B cell (primary cell): ENCODE measurements around the gene MMP23B.

Source experiments
- CTCF ChIP-seq: fragments of 200-600 bp; IDR thresholded peaks from one replicate; pipeline ENCODE4 v1.8.0; 2022; ENCODE audit warnings: antibody characterized with exemption, mild to moderate bottlenecking
- EZH2 ChIP-seq: IDR thresholded peaks from 2 replicates; pipeline ENCODE4 v1.6.1; 2012; ENCODE audit warnings: borderline replicate concordance, low read depth, mild to moderate bottlenecking, moderate library complexity, low read length; ENCODE audit not compliant: insufficient read depth, poor library complexity, severe bottlenecking

- TF ChIP-seq CTCF, result no peak
- no peak for TF ChIP-seq EZH2
Observed at GRCh38 chr1:1603671-1604373, 28.2 kb upstream of the MMP23B start.
